Putamen (tissue), 1 donor: ENCODE measurements around the gene PITPNM2.

ENCODE experiments used
- DNase-seq: peaks from one replicate; pipeline ENCODE4 v3.0.0-alpha.2; 2016; ENCODE audit warnings: low spot score

The PITPNM2 gene

GRCh38 chr12:123143736-123144461, 7.0 kb downstream of the PITPNM2 start:
- no peak for DNase-seq

GRCh38 chr12:123142921-123143735, 7.8 kb downstream of the PITPNM2 start:
- no peak for DNase-seq

GRCh38 chr12:123142518-123142840, 8.4 kb downstream of the PITPNM2 start:
- DNase-seq: no peak

GRCh38 chr12:123141615-123142517, 9.0 kb downstream of the PITPNM2 start:
- no peak for DNase-seq

GRCh38 chr12:123140676-123141614, 9.9 kb downstream of the PITPNM2 start:
- no peak for DNase-seq

GRCh38 chr12:123139926-123140675, 10.8 kb downstream of the PITPNM2 start:
- DNase-seq: no peak

- DNase-seq: no peak
Observed at GRCh38 chr12:123135688-123136087, 15.2 kb downstream of the PITPNM2 start.

GRCh38 chr12:123134826-123135225, 16.1 kb downstream of the PITPNM2 start:
- DNase-seq: no peak

GRCh38 chr12:123134271-123134671, 16.6 kb downstream of the PITPNM2 start:
- no peak for DNase-seq

GRCh38 chr12:123133701-123134100, 17.2 kb downstream of the PITPNM2 start:
- no peak for DNase-seq

- DNase-seq: no peak
Observed at GRCh38 chr12:123132951-123133619, 17.8 kb downstream of the PITPNM2 start.

GRCh38 chr12:123131879-123132402, 18.9 kb downstream of the PITPNM2 start:
- no peak for DNase-seq

- no peak for DNase-seq
Observed at GRCh38 chr12:123131291-123131832, 19.5 kb downstream of the PITPNM2 start.

- no peak for DNase-seq
Observed at GRCh38 chr12:123129621-123130020, 21.3 kb downstream of the PITPNM2 start.

GRCh38 chr12:123127182-123127495, 23.8 kb downstream of the PITPNM2 start:
- DNase-seq: no peak

- peak; percentile 55 for DNase-seq
Observed at GRCh38 chr12:123126294-123127181, 24.4 kb downstream of the PITPNM2 start.

GRCh38 chr12:123122626-123123025, 28.3 kb downstream of the PITPNM2 start:
- no peak for DNase-seq

- no peak for DNase-seq
Observed at GRCh38 chr12:123121670-123122069, 29.2 kb downstream of the PITPNM2 start.
